ENCODE data around the gene N4BP2. TPM values are rescaled to one million over a fixed set of nuclear protein-coding genes. Genes with fewer than 3 reads are reported as not detected.
"Not testable (repeated sequence)": the region's sequence is repeated elsewhere in the genome, so short reads cannot be mapped to it uniquely, and the experiment has no call there.

N4BP2 gene
- total and polyA plus RNA-seq, 4 experiments from 2014 or later, result 14.5 to 16.7 (median 14.9) TPM

- no peak for DNase-seq
- no peak overlapping the region for H3K4me3 ChIP-seq (ENCODE audit: low read length in 2 of 2)
- ChIA-PET CTCF (ENCODE audit: partially characterized antibody) (interaction anchor here (2.5 to 3.3 kb wide), 2 partner anchors 187 to 195 kb away, joined by 7 to 10 read pairs; no protein-coding TSS in a partner anchor), POLR2A (ENCODE audit: partially characterized antibody) (interaction anchor here (0.8 kb wide), 1 partner anchor 195 kb away, joined by 3 read pairs; no protein-coding TSS in a partner anchor)
- H3K27ac ChIP-seq (ENCODE audit: low read depth, low read length), result no peak overlapping the region
- H3K36me3 ChIP-seq (ENCODE audit: insufficient read depth, low read length), result peaks cover 8% of the 10 kb centered on the region
- intact Hi-C loops (cut with micrococcal nuclease), result no loop called here
- no peak overlapping the region for H3K4me3 Mint-ChIP-seq
- H3K36me3 Mint-ChIP-seq, result peaks cover 10 to 11% of the 10 kb centered on the region in 2 donors
- no peaks in the 10 kb centered on the region for H3K9me3 ChIP-seq (ENCODE audit: control insufficient read depth in 1 of 2, low read length in 2 of 2)
- H3K4me1 ChIP-seq (ENCODE audit: insufficient read depth, low read length), result peaks cover 14% of the 10 kb centered on the region
- H3K27me3 Mint-ChIP-seq, result no peaks in the 10 kb centered on the region
- no peaks in the 10 kb centered on the region for H3K9me3 Mint-ChIP-seq
- peak overlapping the region in 2 of 7 donors; percentile 46 to 74 for H3K27ac Mint-ChIP-seq
- H3K4me1 Mint-ChIP-seq, result peaks cover under 1 to 4% (median under 1%) of the 10 kb centered on the region in 4 donors
- no peaks in the 10 kb centered on the region for H3K27me3 ChIP-seq (ENCODE audit: insufficient read depth, low read length)
Measured at GRCh38 chr4:40130401-40131036, 73.9 kb downstream of the N4BP2 start.

GRCh38 chr4:40132816-40133215 is 76.2 kb downstream of the N4BP2 start:
- Histone ChIP-seq H3K4me1 (ENCODE audit: insufficient read depth, low read length) (no peaks in the 10 kb centered on the region), H3K27me3 (ENCODE audit: insufficient read depth, low read length) (no peaks in the 10 kb centered on the region), H3K27ac (ENCODE audit: low read depth, low read length) (no peak overlapping the region), H3K9me3 (ENCODE audit: control insufficient read depth in 1 of 2, low read length in 2 of 2) (no peaks in the 10 kb centered on the region), H3K4me3 (ENCODE audit: low read length in 2 of 2) (no peak overlapping the region), H3K36me3 (ENCODE audit: insufficient read depth, low read length) (peaks cover 8% of the 10 kb centered on the region)
- peaks cover 0 to 5% (median 3%) of the 10 kb centered on the region in 4 donors for H3K4me1 Mint-ChIP-seq
- no peaks in the 10 kb centered on the region for H3K9me3 Mint-ChIP-seq
- ChIA-PET POLR2A (ENCODE audit: partially characterized antibody) (interaction anchor here (0.8 kb wide), 1 partner anchor 76 kb away, joined by 4 read pairs; the partner anchor contains the start of gene N4BP2), CTCF (ENCODE audit: partially characterized antibody) (interaction anchor here (1.1 to 3.3 kb wide), 2 partner anchors 17 to 193 kb away, joined by 4 to 10 read pairs; no protein-coding TSS in a partner anchor)
- H3K27ac Mint-ChIP-seq, result peak overlapping the region in 1 of 7 donors; percentile 3
- no peak overlapping the region for H3K4me3 Mint-ChIP-seq
- H3K27me3 Mint-ChIP-seq, result no peaks in the 10 kb centered on the region
- H3K36me3 Mint-ChIP-seq, result peaks cover 20 to 26% of the 10 kb centered on the region in 2 donors
- intact Hi-C loops (cut with micrococcal nuclease), result no loop called here
- no peak for DNase-seq

- H3K4me3 Mint-ChIP-seq, result no peak overlapping the region
- no peak for DNase-seq
- H3K27ac Mint-ChIP-seq, result no peak overlapping the region
- Histone ChIP-seq H3K4me1 (ENCODE audit: insufficient read depth, low read length) (no peaks in the 10 kb centered on the region), H3K27me3 (ENCODE audit: insufficient read depth, low read length) (no peaks in the 10 kb centered on the region), H3K9me3 (ENCODE audit: control insufficient read depth in 1 of 2, low read length in 2 of 2) (no peaks in the 10 kb centered on the region), H3K27ac (ENCODE audit: low read depth, low read length) (no peak overlapping the region), H3K36me3 (ENCODE audit: insufficient read depth, low read length) (peaks cover 8% of the 10 kb centered on the region), H3K4me3 (ENCODE audit: low read length in 2 of 2) (no peak overlapping the region)
- intact Hi-C loops (cut with micrococcal nuclease), result no loop called here
- H3K4me1 Mint-ChIP-seq, result peaks cover 0 to 11% (median 10%) of the 10 kb centered on the region in 4 donors
- peaks cover 21 to 32% of the 10 kb centered on the region in 2 donors for H3K36me3 Mint-ChIP-seq
- ChIA-PET POLR2A (ENCODE audit: partially characterized antibody) (no interaction called here), CTCF (ENCODE audit: partially characterized antibody) (interaction anchor here (1.6 kb wide), 1 partner anchor 191 kb away, joined by 3 read pairs; no protein-coding TSS in a partner anchor)
- no peaks in the 10 kb centered on the region for H3K9me3 Mint-ChIP-seq
- no peaks in the 10 kb centered on the region for H3K27me3 Mint-ChIP-seq
Measured at GRCh38 chr4:40134206-40134917, 77.7 kb downstream of the N4BP2 start.

- POLR2A ChIA-PET (ENCODE audit: partially characterized antibody), result not testable (repeated sequence)
Measured at GRCh38 chr4:40136202-40136601, 79.6 kb downstream of the N4BP2 start.

GRCh38 chr4:40140196-40140595 is 83.5 kb downstream of the N4BP2 start:
- DNase-seq, result no peak
- Histone ChIP-seq H3K9me3 (ENCODE audit: control insufficient read depth in 1 of 2, low read length in 2 of 2) (no peaks in the 10 kb centered on the region), H3K27me3 (ENCODE audit: insufficient read depth, low read length) (no peaks in the 10 kb centered on the region), H3K36me3 (ENCODE audit: insufficient read depth, low read length) (peaks cover 3% of the 10 kb centered on the region), H3K4me1 (ENCODE audit: insufficient read depth, low read length) (no peaks in the 10 kb centered on the region), H3K4me3 (ENCODE audit: low read length in 2 of 2) (no peak overlapping the region), H3K27ac (ENCODE audit: low read depth, low read length) (no peak overlapping the region)
- intact Hi-C loops (cut with micrococcal nuclease), result no loop called here
- H3K4me1 Mint-ChIP-seq, result peaks cover 0 to 14% (median 11%) of the 10 kb centered on the region in 4 donors
- POLR2A ChIA-PET (ENCODE audit: partially characterized antibody), result no interaction called here
- H3K27me3 Mint-ChIP-seq, result no peaks in the 10 kb centered on the region
- H3K9me3 Mint-ChIP-seq, result no peaks in the 10 kb centered on the region
- peak overlapping the region in 2 of 7 donors; percentile 29 to 57 for H3K27ac Mint-ChIP-seq
- CTCF ChIA-PET (ENCODE audit: partially characterized antibody), result no interaction called here
- peaks cover 30 to 38% of the 10 kb centered on the region in 2 donors for H3K36me3 Mint-ChIP-seq
- no peak overlapping the region for H3K4me3 Mint-ChIP-seq

More at GRCh38 chr4:40136202-40136601, 79.6 kb downstream of the N4BP2 start:
- H3K27me3 ChIP-seq (ENCODE audit: insufficient read depth, low read length); H3K4me1 ChIP-seq (ENCODE audit: insufficient read depth, low read length); H3K27me3 Mint-ChIP-seq; H3K27ac Mint-ChIP-seq; intact Hi-C loops (cut with micrococcal nuclease); H3K36me3 ChIP-seq (ENCODE audit: insufficient read depth, low read length); DNase-seq; H3K4me3 Mint-ChIP-seq; H3K9me3 Mint-ChIP-seq; H3K27ac ChIP-seq (ENCODE audit: low read depth, low read length); H3K4me3 ChIP-seq (ENCODE audit: low read length in 2 of 2); H3K9me3 ChIP-seq (ENCODE audit: control insufficient read depth in 1 of 2, low read length in 2 of 2): not testable (repeated sequence)
- CTCF ChIA-PET (ENCODE audit: partially characterized antibody), result interaction anchor here (1.5 kb wide), 2 partner anchors 181 to 189 kb away, joined by 4 to 6 read pairs; no protein-coding TSS in a partner anchor
- Mint-ChIP-seq H3K4me1 (peaks cover 0 to 14% (median 10%) of the 10 kb centered on the region in 4 donors), H3K36me3 (peaks cover 18 to 33% of the 10 kb centered on the region in 2 donors)

GRCh38 chr4:40140597-40140996 is 83.9 kb downstream of the N4BP2 start:
- H3K9me3 Mint-ChIP-seq; H3K36me3 ChIP-seq (ENCODE audit: insufficient read depth, low read length); H3K27me3 Mint-ChIP-seq; intact Hi-C loops (cut with micrococcal nuclease); H3K27ac Mint-ChIP-seq; H3K9me3 ChIP-seq (ENCODE audit: control insufficient read depth in 1 of 2, low read length in 2 of 2); H3K27ac ChIP-seq (ENCODE audit: low read depth, low read length); POLR2A ChIA-PET (ENCODE audit: partially characterized antibody); DNase-seq; H3K4me1 ChIP-seq (ENCODE audit: insufficient read depth, low read length); H3K27me3 ChIP-seq (ENCODE audit: insufficient read depth, low read length); H3K4me3 Mint-ChIP-seq; CTCF ChIA-PET (ENCODE audit: partially characterized antibody); H3K4me3 ChIP-seq (ENCODE audit: low read length in 2 of 2): not testable (repeated sequence)
- Mint-ChIP-seq H3K4me1 (peaks cover 0 to 13% (median 11%) of the 10 kb centered on the region in 4 donors), H3K36me3 (peaks cover 29 to 36% of the 10 kb centered on the region in 2 donors)

GRCh38 chr4:40143926-40144508 is 87.4 kb downstream of the N4BP2 start:
- Histone ChIP-seq H3K4me3 (ENCODE audit: low read length in 2 of 2) (no peak overlapping the region), H3K4me1 (ENCODE audit: insufficient read depth, low read length) (no peaks in the 10 kb centered on the region), H3K9me3 (ENCODE audit: control insufficient read depth in 1 of 2, low read length in 2 of 2) (no peaks in the 10 kb centered on the region), H3K27ac (ENCODE audit: low read depth, low read length) (no peak overlapping the region), H3K27me3 (ENCODE audit: insufficient read depth, low read length) (no peaks in the 10 kb centered on the region), H3K36me3 (ENCODE audit: insufficient read depth, low read length) (peaks cover 3% of the 10 kb centered on the region)
- POLR2A ChIA-PET (ENCODE audit: partially characterized antibody), result interaction anchor here (0.6 to 1.3 kb wide), 3 partner anchors 53 to 173 kb away, joined by 3 read pairs; no protein-coding TSS in a partner anchor
- no peaks in the 10 kb centered on the region for H3K27me3 Mint-ChIP-seq
- H3K36me3 Mint-ChIP-seq, result peaks cover 23 to 26% of the 10 kb centered on the region in 2 donors
- H3K9me3 Mint-ChIP-seq, result no peaks in the 10 kb centered on the region
- peak overlapping the region in 3 of 7 donors; percentile 46 to 67 (median 61) for H3K27ac Mint-ChIP-seq
- intact Hi-C loops (cut with micrococcal nuclease), result no loop called here
- no peak overlapping the region for H3K4me3 Mint-ChIP-seq
- no peak for DNase-seq
- CTCF ChIA-PET (ENCODE audit: partially characterized antibody), result interaction anchor here (1.1 to 3.9 kb wide), 4 partner anchors 164 to 181 kb away, joined by 4 to 24 read pairs (median 8); no protein-coding TSS in a partner anchor
- H3K4me1 Mint-ChIP-seq, result peaks cover 0 to 4% (median 1%) of the 10 kb centered on the region in 4 donors

Data from CD4-positive, alpha-beta memory T cell (primary cell).